NCI-H82 treated with DMSO at 0.1 percent for 48 hours (cell line): Measurements from ENCODE around the gene NCMAP.

Experiments
- DNase-seq: peaks from one replicate; lab custom pipeline; 2025; ENCODE audit not compliant: unreplicated experiment; lab: John Stamatoyannopoulos, UW

The NCMAP gene

GRCh38 chr1:24621121-24621520 lies 65.2 kb downstream of the NCMAP start:
- DNase-seq = no peak

DNA sequence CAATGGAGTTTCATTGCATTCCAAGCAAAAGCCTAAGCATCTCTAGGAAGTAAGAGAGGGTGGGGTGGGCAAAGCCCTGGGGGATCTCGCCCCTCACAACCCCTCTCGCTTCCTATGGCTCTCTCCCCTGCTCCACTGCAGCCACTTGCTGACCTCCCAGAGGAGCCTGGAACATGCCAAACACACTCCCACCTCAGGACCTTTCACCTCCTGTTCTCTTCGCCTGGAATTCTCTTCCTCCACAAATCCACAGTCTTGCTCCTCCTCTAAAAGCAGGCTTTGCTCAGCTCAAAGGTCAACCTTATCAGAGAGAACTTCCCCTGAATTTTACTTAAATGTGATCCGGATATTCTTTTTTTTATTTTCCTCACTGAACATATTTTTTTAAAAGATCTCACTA lies 66.3 kb downstream of the NCMAP start:
- no peak for DNase-seq

DNA sequence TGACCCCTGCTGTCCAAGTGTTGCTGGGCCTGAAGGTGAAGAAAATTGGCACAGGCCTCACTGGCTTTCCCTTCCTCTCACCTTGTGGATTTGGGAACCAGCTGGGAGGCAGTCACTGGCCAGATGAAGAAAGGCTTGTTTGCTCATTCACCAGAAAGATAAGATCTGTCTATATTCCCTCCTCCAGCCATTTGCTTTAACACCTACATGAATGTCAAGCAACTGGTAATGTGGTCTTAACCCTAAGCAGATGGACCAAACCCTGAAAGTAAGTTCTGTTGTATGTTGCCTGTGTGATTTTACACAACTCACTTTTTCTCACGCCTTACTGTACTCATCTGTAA lies 76.9 kb downstream of the NCMAP start:
- DNase-seq = no peak

DNA sequence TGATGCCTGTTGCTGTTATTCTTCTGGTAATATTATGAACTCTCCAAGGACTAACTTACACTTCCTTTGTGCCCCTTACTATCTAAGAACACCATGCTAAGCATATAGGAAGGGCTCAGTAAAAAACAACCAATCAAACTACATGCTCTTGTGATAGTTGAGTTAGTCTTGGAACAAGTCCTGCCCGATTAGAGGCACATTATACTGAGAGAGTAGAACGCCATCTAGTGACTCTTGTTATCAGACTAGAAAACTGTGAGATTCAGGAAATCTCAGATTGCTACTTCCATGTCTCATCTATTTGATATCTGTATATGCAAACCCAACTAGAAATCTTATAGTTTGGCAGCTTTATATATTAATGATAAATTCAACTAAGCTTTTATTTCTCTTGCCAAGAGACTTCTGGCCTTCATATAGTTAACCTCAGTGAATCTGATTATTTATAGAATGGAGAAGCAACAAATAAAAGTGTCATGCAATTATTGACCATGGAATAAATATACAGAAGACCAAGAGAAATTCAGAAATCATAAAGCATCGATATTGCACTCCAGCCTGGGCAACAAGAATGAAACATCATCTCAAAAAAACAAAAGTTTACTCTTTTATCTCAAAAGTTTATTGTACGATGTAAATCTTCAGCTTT lies 79.4 kb downstream of the NCMAP start:
- DNase-seq = peak; percentile 76

DNA sequence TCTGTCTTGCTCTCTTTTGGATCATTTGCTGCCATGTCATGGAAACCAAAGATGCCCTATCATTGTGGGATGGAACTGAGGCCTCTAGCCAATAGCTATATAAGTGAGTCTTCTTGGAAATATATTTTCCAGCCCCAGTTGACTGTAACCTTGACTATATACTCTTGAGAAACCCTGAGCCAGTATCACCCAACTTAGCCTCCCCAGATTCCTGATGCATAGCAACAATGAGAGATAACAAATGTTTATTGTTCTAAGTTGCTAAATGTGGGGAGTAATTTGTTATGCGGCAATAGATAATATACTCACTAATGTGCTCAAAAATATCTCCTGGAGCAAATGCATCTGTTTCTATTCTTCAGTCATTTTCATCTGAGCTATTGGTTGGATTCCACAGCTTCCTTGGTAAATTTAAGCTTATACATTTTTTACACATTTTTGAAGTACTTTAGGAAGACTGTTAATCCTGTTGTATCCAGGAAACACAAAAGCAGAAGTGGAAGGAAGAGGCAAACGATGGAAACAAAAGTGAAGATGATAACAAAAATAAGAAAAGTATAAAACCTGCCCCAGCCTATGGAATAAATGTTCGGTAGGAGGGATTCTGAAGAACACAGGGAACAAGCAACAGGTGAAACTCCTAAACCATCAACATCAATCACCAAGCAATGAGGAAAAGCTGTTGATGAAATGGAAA lies 80.9 kb downstream of the NCMAP start:
- DNase-seq = no peak

DNA sequence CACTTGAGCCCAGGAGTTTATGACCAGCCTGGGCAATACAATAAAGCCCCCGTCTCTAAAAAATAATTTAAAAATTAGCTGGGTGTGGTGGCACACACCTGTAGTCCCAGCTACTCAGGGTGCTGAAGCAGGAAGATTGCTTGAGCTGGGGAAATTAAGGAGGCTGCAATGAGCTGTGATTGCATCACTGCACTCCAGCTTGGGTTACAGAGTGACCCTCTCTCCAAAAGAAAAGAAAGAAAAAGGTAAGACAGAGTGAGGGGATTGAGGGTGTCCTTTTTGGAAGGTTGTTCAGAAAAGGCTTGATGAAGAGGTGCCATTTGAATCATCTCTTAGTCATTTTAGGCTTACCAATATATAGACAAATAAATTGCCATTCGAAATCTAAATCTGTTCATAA lies 83.2 kb downstream of the NCMAP start:
- DNase-seq = no peak

DNA sequence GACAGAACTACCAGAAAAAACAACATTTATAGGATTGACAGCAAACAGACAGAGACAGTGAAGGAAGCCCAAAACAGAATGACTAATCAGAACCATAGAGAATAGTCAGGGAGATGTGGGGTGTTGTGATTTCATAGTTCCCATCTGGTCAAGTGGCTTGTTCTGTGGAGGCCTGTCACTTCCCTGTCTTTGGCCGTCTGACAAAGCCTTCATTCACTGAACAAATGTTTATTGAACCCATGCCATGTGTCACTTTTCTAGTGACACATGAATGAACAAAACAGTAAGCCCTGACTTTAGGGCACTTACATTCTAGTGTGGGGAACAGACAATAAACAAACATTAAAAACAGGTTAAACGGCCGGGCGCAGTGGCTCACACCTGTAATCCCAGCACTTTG lies 84.0 kb downstream of the NCMAP start:
- no peak for DNase-seq

GRCh38 chr1:24640288-24640687 lies 84.4 kb downstream of the NCMAP start:
- DNase-seq = no peak

GRCh38 chr1:24641646-24642151 lies 85.8 kb downstream of the NCMAP start:
- no peak for DNase-seq

GRCh38 chr1:24642481-24643362 lies 86.8 kb downstream of the NCMAP start, which contains the start of gene SRRM1:
TSS of gene SRRM1 (plus strand) at chr1:24643302. CDS start at chr1:24643327, 25 bp downstream.
- peak; percentile 98 for DNase-seq

- DNase-seq = no peak
Observed at GRCh38 chr1:24643363-24644099, 87.6 kb downstream of the NCMAP start.

GRCh38 chr1:24644100-24644384 lies 88.2 kb downstream of the NCMAP start:
- DNase-seq = no peak

DNA sequence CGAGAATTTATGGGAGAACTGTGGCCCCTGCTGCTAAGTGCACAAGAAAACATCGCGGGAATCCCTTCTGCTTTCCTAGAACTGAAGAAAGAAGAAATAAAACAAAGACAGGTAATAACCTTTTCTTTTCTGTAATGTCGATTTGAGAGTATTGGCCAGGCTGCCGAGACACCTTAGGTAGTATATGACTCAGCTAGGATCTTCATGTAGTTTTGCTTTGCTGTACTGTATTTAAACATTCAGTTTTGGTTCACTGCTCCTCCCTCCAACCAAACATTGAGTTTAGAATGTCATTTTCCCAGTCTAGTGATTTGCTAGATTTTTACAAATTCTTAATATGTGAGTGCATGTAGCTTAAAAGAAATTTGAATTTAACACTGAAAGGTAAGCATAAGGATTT lies 93.0 kb downstream of the NCMAP start:
- DNase-seq = no peak

- no peak for DNase-seq
Observed at GRCh38 chr1:24652382-24652781, 96.5 kb downstream of the NCMAP start.

GRCh38 chr1:24654010-24654409 lies 98.1 kb downstream of the NCMAP start:
- DNase-seq = no peak

DNA sequence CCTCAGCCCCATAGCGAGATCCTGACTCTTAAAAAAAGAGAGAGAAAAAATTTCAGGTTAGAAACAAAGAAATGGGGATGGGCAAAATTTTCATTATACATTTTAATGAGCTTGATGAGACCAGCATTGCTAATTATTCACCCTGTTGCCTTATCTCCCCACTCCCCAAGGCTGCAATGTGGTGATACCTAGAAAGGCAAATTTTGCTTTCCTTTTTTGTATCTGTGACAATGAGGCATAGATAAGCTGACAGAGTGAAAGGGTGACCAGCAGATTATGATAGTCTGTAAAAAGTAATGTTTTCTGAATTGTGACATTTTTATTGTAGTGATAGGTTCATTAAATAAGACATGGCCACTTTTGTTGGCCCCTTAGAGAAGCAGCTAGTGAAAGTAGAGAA lies 100.2 kb downstream of the NCMAP start:
- no peak for DNase-seq

- DNase-seq = no peak
Observed at GRCh38 chr1:24657781-24658180, 101.9 kb downstream of the NCMAP start.
